Suprapubic skin (tissue), 4 donors: ENCODE results near the gene MAP2K3.
"Not testable (repeated sequence)": the region's sequence is repeated elsewhere in the genome, so short reads cannot be mapped to it uniquely, and the experiment has no call there.

Experiments used
- CTCF ChIP-seq, 2 donors: fragments of 200-600 bp in 1 of 2; fragments of 450-650 bp in 1 of 2; sonication (generic) in 1 of 2; IDR thresholded peaks; one replicate each; pipeline ENCODE4 v1.5.1; 2016 to 2019; ENCODE audit warnings: antibody characterized with exemption in 2 of 2, mild to moderate bottlenecking in 1 of 2, moderate library complexity in 1 of 2
- POLR2A ChIP-seq, 2 donors: fragments of 450-650 bp; IDR thresholded peaks; one replicate each; pipeline ENCODE4 v1.6.1; 2017; ENCODE audit warnings: antibody characterized with exemption in 2 of 2, mild to moderate bottlenecking in 2 of 2, moderate library complexity in 2 of 2
- POLR2AphosphoS5 ChIP-seq, 3 donors: sonication (generic); formaldehyde crosslinking; IDR thresholded peaks; one replicate each; pipeline ENCODE4 v1.6.1; 2017; ENCODE audit warnings: antibody characterized with exemption in 3 of 3

DNA sequence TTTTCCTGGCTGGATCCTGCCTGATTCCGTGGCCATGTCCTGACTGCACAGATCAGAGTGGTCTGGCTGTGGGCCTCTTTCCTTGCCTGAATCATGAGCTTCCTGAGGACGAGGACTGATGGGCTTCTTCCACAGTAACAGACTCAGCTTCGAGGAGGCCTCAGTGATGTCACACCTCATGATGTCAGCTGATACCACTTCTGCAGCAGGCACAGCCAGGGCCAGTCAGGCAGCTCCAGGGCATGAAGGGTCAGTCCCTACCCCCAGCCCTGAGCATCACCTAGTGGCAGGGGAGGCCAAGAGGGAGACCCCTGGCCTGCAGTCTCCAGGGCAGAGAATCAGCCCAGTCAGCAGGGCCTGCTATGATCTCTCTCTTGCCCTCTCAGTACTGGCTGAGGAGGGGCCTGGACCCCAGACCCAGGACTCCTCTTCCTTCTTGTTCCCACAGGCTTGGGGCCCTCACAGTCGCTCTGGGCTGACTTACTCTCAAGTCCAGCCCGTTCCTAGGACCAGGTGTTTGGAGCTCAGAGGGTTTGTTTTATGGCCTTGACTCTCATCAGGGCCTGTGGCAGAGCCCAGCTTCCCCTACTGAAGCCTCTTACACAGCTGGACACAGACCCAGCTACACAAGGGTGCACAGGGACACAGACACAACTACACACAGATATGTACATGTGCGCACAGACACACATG, 65.0 kb downstream of the MAP2K3 start:
- TF ChIP-seq CTCF, POLR2A, POLR2AphosphoS5 (IDR thresholded peaks at IDR 0.05): not testable (repeated sequence)
